ENCODE data around the gene ADAMTS6.

The ADAMTS6 gene

GRCh38 chr5:65149827-65150226, 331.9 kb downstream of the ADAMTS6 start:
- no peak overlapping the region for H3K27ac ChIP-seq
- no peaks in the 10 kb centered on the region for H3K27me3 ChIP-seq (ENCODE audit: insufficient read depth, low read depth, severe bottlenecking)
- H3K4me3 ChIP-seq (ENCODE audit: low read depth, low read length), result no peak overlapping the region
- H3K9me3 ChIP-seq (ENCODE audit: severe bottlenecking), result no peaks in the 10 kb centered on the region
- H3K36me3 ChIP-seq, result no peaks in the 10 kb centered on the region
- no peak for DNase-seq
- no peak for TF ChIP-seq CTCF (IDR thresholded peaks at IDR 0.05; ENCODE audit: low read depth, low read length)

GRCh38 chr5:65144136-65144871, 337.4 kb downstream of the ADAMTS6 start:
- H3K27ac ChIP-seq, result no peak overlapping the region
- H3K36me3 ChIP-seq, result no peaks in the 10 kb centered on the region
- no peaks in the 10 kb centered on the region for H3K27me3 ChIP-seq (ENCODE audit: insufficient read depth, low read depth, severe bottlenecking)
- no peak for DNase-seq
- H3K4me3 ChIP-seq (ENCODE audit: low read depth, low read length), result no peak overlapping the region
- no peak for TF ChIP-seq CTCF (IDR thresholded peaks at IDR 0.05; ENCODE audit: low read depth, low read length)
- no peaks in the 10 kb centered on the region for H3K9me3 ChIP-seq (ENCODE audit: severe bottlenecking)

- TF ChIP-seq CTCF (IDR thresholded peaks at IDR 0.05; ENCODE audit: low read depth, low read length), result no peak
- no peak overlapping the region for H3K4me3 ChIP-seq (ENCODE audit: low read depth, low read length)
- no peaks in the 10 kb centered on the region for H3K27me3 ChIP-seq (ENCODE audit: insufficient read depth, low read depth, severe bottlenecking)
- no peak for DNase-seq
- H3K36me3 ChIP-seq, result no peaks in the 10 kb centered on the region
- no peak overlapping the region for H3K27ac ChIP-seq
- H3K9me3 ChIP-seq (ENCODE audit: severe bottlenecking), result no peaks in the 10 kb centered on the region
Measured at GRCh38 chr5:65142511-65143011, 339.2 kb downstream of the ADAMTS6 start.

GRCh38 chr5:65142016-65142415, 339.7 kb downstream of the ADAMTS6 start:
- DNase-seq, result no peak
- H3K36me3 ChIP-seq, result no peaks in the 10 kb centered on the region
- no peak overlapping the region for H3K27ac ChIP-seq
- H3K27me3 ChIP-seq (ENCODE audit: insufficient read depth, low read depth, severe bottlenecking), result no peaks in the 10 kb centered on the region
- no peak overlapping the region for H3K4me3 ChIP-seq (ENCODE audit: low read depth, low read length)
- TF ChIP-seq CTCF (IDR thresholded peaks at IDR 0.05; ENCODE audit: low read depth, low read length), result no peak
- H3K9me3 ChIP-seq (ENCODE audit: severe bottlenecking), result no peaks in the 10 kb centered on the region

GRCh38 chr5:65141493-65141892, 340.2 kb downstream of the ADAMTS6 start:
- no peaks in the 10 kb centered on the region for H3K27me3 ChIP-seq (ENCODE audit: insufficient read depth, low read depth, severe bottlenecking)
- DNase-seq, result no peak
- H3K9me3 ChIP-seq (ENCODE audit: severe bottlenecking), result no peaks in the 10 kb centered on the region
- H3K4me3 ChIP-seq (ENCODE audit: low read depth, low read length), result no peak overlapping the region
- no peak for TF ChIP-seq CTCF (IDR thresholded peaks at IDR 0.05; ENCODE audit: low read depth, low read length)
- H3K27ac ChIP-seq, result no peak overlapping the region
- H3K36me3 ChIP-seq, result no peaks in the 10 kb centered on the region

GRCh38 chr5:65137631-65138030, 344.1 kb downstream of the ADAMTS6 start:
- TF ChIP-seq CTCF (IDR thresholded peaks at IDR 0.05; ENCODE audit: low read depth, low read length), result no peak
- no peak for DNase-seq
- no peak overlapping the region for H3K4me3 ChIP-seq (ENCODE audit: low read depth, low read length)
- H3K36me3 ChIP-seq, result no peaks in the 10 kb centered on the region
- no peaks in the 10 kb centered on the region for H3K27me3 ChIP-seq (ENCODE audit: insufficient read depth, low read depth, severe bottlenecking)
- no peaks in the 10 kb centered on the region for H3K9me3 ChIP-seq (ENCODE audit: severe bottlenecking)
- H3K27ac ChIP-seq, result no peak overlapping the region
